OCI-LY1 (cell line): ENCODE data around the gene PKNOX2.

Experiments used
- H2AFZ ChIP-seq: fragments of 200-600 bp; sonication (generic), shearing (Covaris generic); 2 replicates; pipeline ENCODE4 v1.6.0; 2014; ENCODE audit warnings: antibody characterized with exemption, mild to moderate bottlenecking, low read length
- H3F3A ChIP-seq: fragments of 200-600 bp; sonication (generic), shearing (Covaris generic); 2 replicates; pipeline ENCODE4 v1.6.0; 2014; ENCODE audit warnings: mild to moderate bottlenecking, antibody characterized with exemption, low read length, moderate library complexity; ENCODE audit not compliant: insufficient read depth
- H3K27ac ChIP-seq: fragments of 200-600 bp; sonication (generic); 2 replicates; pipeline ENCODE4 v1.5.1; 2014; ENCODE audit warnings: low read length, mixed run types, mild to moderate bottlenecking, low read depth; ENCODE audit not compliant: poor library complexity, severe bottlenecking
- H3K27me3 ChIP-seq: fragments of 200-600 bp; sonication (generic); 2 replicates; pipeline ENCODE4 v1.6.0; 2014; ENCODE audit warnings: antibody characterized with exemption, mild to moderate bottlenecking, low read length, moderate library complexity; ENCODE audit not compliant: insufficient read depth
- H3K36me3 ChIP-seq: fragments of 200-600 bp; sonication (generic); 2 replicates; pipeline ENCODE4 v1.6.1; 2014; ENCODE audit warnings: mild to moderate bottlenecking, antibody characterized with exemption, low read length, moderate library complexity, mixed read lengths; ENCODE audit not compliant: insufficient read depth
- H3K4me1 ChIP-seq: fragments of 200-600 bp; sonication (generic); 2 replicates; pipeline ENCODE4 v1.5.1; 2014; ENCODE audit warnings: mild to moderate bottlenecking, low read length, moderate library complexity; ENCODE audit not compliant: insufficient read depth, severe bottlenecking
- H3K4me2 ChIP-seq: fragments of 200-600 bp; sonication (generic), shearing (Covaris generic); 2 replicates; pipeline ENCODE4 v1.6.1; 2014; ENCODE audit warnings: low read length
- H3K4me3 ChIP-seq: fragments of 200-600 bp; sonication (generic); 2 replicates; pipeline ENCODE4 v1.5.1; 2014; ENCODE audit warnings: low read length, low read depth, mild to moderate bottlenecking, mixed read lengths; ENCODE audit not compliant: poor library complexity, severe bottlenecking
- H3K79me2 ChIP-seq: fragments of 200-600 bp; shearing (Covaris generic); 2 replicates; pipeline ENCODE4 v1.6.1; 2016; ENCODE audit warnings: mixed run types, low read length, mixed read lengths; ENCODE audit not compliant: insufficient read depth
- H3K9ac ChIP-seq: fragments of 200-600 bp; sonication (generic), shearing (Covaris generic); 2 replicates; pipeline ENCODE4 v1.6.1; 2014; ENCODE audit warnings: mild to moderate bottlenecking, low read length, mixed read lengths
- H3K9me2 ChIP-seq: fragments of 200-600 bp; sonication (generic), shearing (Covaris generic); 2 replicates; pipeline ENCODE4 v1.6.1; 2014; ENCODE audit warnings: low read depth, mild to moderate bottlenecking, low read length, mixed read lengths
- H3K9me3 ChIP-seq: fragments of 200-600 bp; shearing (Covaris generic); 2 replicates; pipeline ENCODE4 v1.6.1; 2014; ENCODE audit warnings: low read length, mixed read lengths
- H4K20me1 ChIP-seq: fragments of 200-600 bp; sonication (generic), shearing (Covaris generic); 2 replicates; pipeline ENCODE4 v1.6.0; 2016; ENCODE audit warnings: mild to moderate bottlenecking, low read length; ENCODE audit not compliant: insufficient read depth
- EZH2 ChIP-seq: fragments of 200-600 bp; sonication (generic), shearing (Covaris generic); IDR thresholded peaks from 2 replicates; pipeline ENCODE4 v1.8.0; 2017; ENCODE audit warnings: borderline replicate concordance, mixed run types, mild to moderate bottlenecking, antibody characterized with exemption, low read length, moderate library complexity, mixed read lengths
- TF ChIP-seq, protein P1 (sequence below): fragments of 200-600 bp; sonication (generic), shearing (Covaris generic); IDR thresholded peaks from 2 replicates; pipeline ENCODE4 v1.5.1; 2017; ENCODE audit warnings: mild to moderate bottlenecking, antibody characterized with exemption, low read length, moderate library complexity, mixed read lengths

PKNOX2 gene

DNA sequence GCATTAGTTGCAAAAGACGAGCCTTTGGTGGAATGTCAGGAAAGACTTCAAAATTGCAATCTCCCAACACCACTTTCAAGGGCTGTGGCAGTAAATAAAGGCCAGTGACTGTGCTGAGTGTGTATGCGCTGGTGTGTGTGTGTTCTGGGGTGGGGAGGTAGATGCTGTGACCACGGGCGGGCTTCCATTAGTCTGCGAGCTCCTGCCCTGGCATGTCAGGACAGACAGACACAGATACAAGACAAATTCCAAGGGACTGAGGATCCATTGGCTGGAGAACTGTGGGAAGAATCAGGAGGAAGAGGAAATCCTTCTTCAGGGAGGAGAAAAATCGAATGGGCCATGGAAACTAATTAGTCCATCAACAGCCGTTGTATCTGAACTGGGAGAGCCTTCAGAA lies 248.0 kb downstream of the PKNOX2 start:
- H3K27me3 ChIP-seq, result no peaks in the 10 kb centered on the region
- no peaks in the 10 kb centered on the region for H3K36me3 ChIP-seq
- H3K79me2 ChIP-seq, result no peaks in the 10 kb centered on the region
- H3K4me3 ChIP-seq, result no peak overlapping the region
- no peaks in the 10 kb centered on the region for H3F3A ChIP-seq
- no peak for TF ChIP-seq EZH2
- TF ChIP-seq, protein P1, sequence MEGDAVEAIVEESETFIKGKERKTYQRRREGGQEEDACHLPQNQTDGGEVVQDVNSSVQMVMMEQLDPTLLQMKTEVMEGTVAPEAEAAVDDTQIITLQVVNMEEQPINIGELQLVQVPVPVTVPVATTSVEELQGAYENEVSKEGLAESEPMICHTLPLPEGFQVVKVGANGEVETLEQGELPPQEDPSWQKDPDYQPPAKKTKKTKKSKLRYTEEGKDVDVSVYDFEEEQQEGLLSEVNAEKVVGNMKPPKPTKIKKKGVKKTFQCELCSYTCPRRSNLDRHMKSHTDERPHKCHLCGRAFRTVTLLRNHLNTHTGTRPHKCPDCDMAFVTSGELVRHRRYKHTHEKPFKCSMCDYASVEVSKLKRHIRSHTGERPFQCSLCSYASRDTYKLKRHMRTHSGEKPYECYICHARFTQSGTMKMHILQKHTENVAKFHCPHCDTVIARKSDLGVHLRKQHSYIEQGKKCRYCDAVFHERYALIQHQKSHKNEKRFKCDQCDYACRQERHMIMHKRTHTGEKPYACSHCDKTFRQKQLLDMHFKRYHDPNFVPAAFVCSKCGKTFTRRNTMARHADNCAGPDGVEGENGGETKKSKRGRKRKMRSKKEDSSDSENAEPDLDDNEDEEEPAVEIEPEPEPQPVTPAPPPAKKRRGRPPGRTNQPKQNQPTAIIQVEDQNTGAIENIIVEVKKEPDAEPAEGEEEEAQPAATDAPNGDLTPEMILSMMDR, result no peak
- no peaks in the 10 kb centered on the region for H3K9me2 ChIP-seq
- no peak overlapping the region for H3K9ac ChIP-seq
- H3K4me1 ChIP-seq, result no peaks in the 10 kb centered on the region
- no peak overlapping the region for H3K27ac ChIP-seq
- H3K4me2 ChIP-seq, result no peak overlapping the region
- no peak overlapping the region for H2AFZ ChIP-seq
- H3K9me3 ChIP-seq, result no peaks in the 10 kb centered on the region
- H4K20me1 ChIP-seq, result no peaks in the 10 kb centered on the region

- no peak for TF ChIP-seq EZH2
- TF ChIP-seq, protein P1, result no peak
- H3K9ac ChIP-seq, result no peak overlapping the region
Measured at GRCh38 chr11:125413226-125413625, 248.7 kb downstream of the PKNOX2 start.

GRCh38 chr11:125414121-125414520 lies 249.6 kb downstream of the PKNOX2 start:
- Histone ChIP-seq H3K4me3 (no peak overlapping the region), H3K9me3 (no peaks in the 10 kb centered on the region), H3F3A (no peaks in the 10 kb centered on the region), H4K20me1 (no peaks in the 10 kb centered on the region), H3K9ac (no peak overlapping the region), H3K4me1 (no peaks in the 10 kb centered on the region), H3K9me2 (no peaks in the 10 kb centered on the region), H3K27me3 (no peaks in the 10 kb centered on the region), H2AFZ (no peak overlapping the region), H3K4me2 (no peak overlapping the region), H3K27ac (no peak overlapping the region), H3K79me2 (no peaks in the 10 kb centered on the region), H3K36me3 (no peaks in the 10 kb centered on the region)
- no peak for TF ChIP-seq EZH2
- TF ChIP-seq, protein P1, result no peak

More at GRCh38 chr11:125413226-125413625, 248.7 kb downstream of the PKNOX2 start:
- no peaks in the 10 kb centered on the region for H3K79me2 ChIP-seq
- H3K9me2 ChIP-seq, result no peaks in the 10 kb centered on the region
- H3K4me2 ChIP-seq, result no peak overlapping the region
- H2AFZ ChIP-seq, result no peak overlapping the region
- no peaks in the 10 kb centered on the region for H3K4me1 ChIP-seq
- H4K20me1 ChIP-seq, result no peaks in the 10 kb centered on the region
- H3K9me3 ChIP-seq, result no peaks in the 10 kb centered on the region
- H3F3A ChIP-seq, result no peaks in the 10 kb centered on the region
- H3K36me3 ChIP-seq, result no peaks in the 10 kb centered on the region
- H3K4me3 ChIP-seq, result no peak overlapping the region
- H3K27me3 ChIP-seq, result no peaks in the 10 kb centered on the region
- H3K27ac ChIP-seq, result no peak overlapping the region
